Common myeloid progenitor, CD34-positive (primary cell): ENCODE data around the gene VPS8.

Experiments
- CTCF ChIA-PET: fragments of 350-600 bp; sonication (Branson Sonifier 250); formaldehyde crosslinking; loops from one replicate; lab custom pipeline; 2021; ENCODE audit warnings: antibody characterized with exemption; lab: Charles Lee
- POLR2A ChIA-PET: fragments of 350-600 bp; sonication (Branson Sonifier 250); formaldehyde crosslinking; loops from one replicate; lab custom pipeline; 2021; ENCODE audit warnings: antibody characterized with exemption; lab: Charles Lee
- DNase-seq, 3 donors: peaks; one replicate each; pipeline versions ENCODE4 v3.0.0 to v3.0.0-alpha.2; 2013
- H3K27ac ChIP-seq, 2 experiments: 1 replicate in 1 of 2; 2 replicates in 1 of 2; pipeline ENCODE4 v1.7.0; 2013; ENCODE audit warnings: inconsistent platforms in 2 of 2, low read length in 2 of 2, mild to moderate bottlenecking in 2 of 2, low read depth in 1 of 2, moderate library complexity in 1 of 2; ENCODE audit not compliant: severe bottlenecking in 2 of 2, insufficient read depth in 1 of 2, poor library complexity in 1 of 2
- H3K27me3 ChIP-seq, 5 experiments: replicated peaks in 2 of 5; 1 replicate in 3 of 5; 2 replicates in 2 of 5; pipeline versions ENCODE4 v1.6.1 to v1.7.0; 2013; ENCODE audit warnings: low read length in 4 of 5, mild to moderate bottlenecking in 2 of 5, moderate library complexity in 2 of 5, inconsistent platforms in 1 of 5; ENCODE audit not compliant: insufficient read depth in 5 of 5, control insufficient read depth in 4 of 5
- H3K36me3 ChIP-seq, 4 experiments: 1 replicate in 2 of 4; 2 replicates in 2 of 4; pipeline versions ENCODE4 v1.6.1 to v1.7.0; 2013; ENCODE audit warnings: low read length in 3 of 4, control low read depth in 1 of 4, mild to moderate bottlenecking in 1 of 4; ENCODE audit not compliant: control insufficient read depth in 4 of 4, insufficient read depth in 4 of 4
- H3K4me1 ChIP-seq, 4 experiments: 1 replicate in 3 of 4; 2 replicates in 1 of 4; pipeline versions ENCODE4 v1.6.1 to v1.7.1; 2013; ENCODE audit warnings: low read length in 3 of 4, mild to moderate bottlenecking in 3 of 4, control low read depth in 1 of 4, inconsistent platforms in 1 of 4, moderate library complexity in 1 of 4; ENCODE audit not compliant: control insufficient read depth in 4 of 4, insufficient read depth in 4 of 4; ENCODE audit errors: control extremely low read depth in 1 of 4
- H3K4me3 ChIP-seq, 7 experiments: 1 replicate in 4 of 7; 2 replicates in 3 of 7; pipeline versions ENCODE4 v1.5.1 to v1.7.0; 2013; ENCODE audit warnings: mild to moderate bottlenecking in 7 of 7, low read length in 6 of 7, moderate library complexity in 6 of 7, inconsistent platforms in 2 of 7, low read depth in 2 of 7, control low read depth in 1 of 7; ENCODE audit not compliant: insufficient read depth in 4 of 7, control insufficient read depth in 1 of 7; ENCODE audit errors: extremely low read depth in 1 of 7
- H3K9me3 ChIP-seq, 5 experiments: 1 replicate in 4 of 5; 2 replicates in 1 of 5; pipeline versions ENCODE4 v1.6.1 to v1.7.1; 2013; ENCODE audit warnings: low read length in 4 of 5, mild to moderate bottlenecking in 2 of 5, inconsistent platforms in 1 of 5, low read depth in 1 of 5, moderate library complexity in 1 of 5; ENCODE audit not compliant: control insufficient read depth in 4 of 5, insufficient read depth in 2 of 5; ENCODE audit errors: control extremely low read depth in 1 of 5
- WGBS: methylation state at CpG from one replicate; pipeline ENCODE4 v1.1.5; 2013; ENCODE audit not compliant: insufficient coverage; 5-methylcytosine and 5-hydroxymethylcytosine counted together

VPS8 gene

DNA sequence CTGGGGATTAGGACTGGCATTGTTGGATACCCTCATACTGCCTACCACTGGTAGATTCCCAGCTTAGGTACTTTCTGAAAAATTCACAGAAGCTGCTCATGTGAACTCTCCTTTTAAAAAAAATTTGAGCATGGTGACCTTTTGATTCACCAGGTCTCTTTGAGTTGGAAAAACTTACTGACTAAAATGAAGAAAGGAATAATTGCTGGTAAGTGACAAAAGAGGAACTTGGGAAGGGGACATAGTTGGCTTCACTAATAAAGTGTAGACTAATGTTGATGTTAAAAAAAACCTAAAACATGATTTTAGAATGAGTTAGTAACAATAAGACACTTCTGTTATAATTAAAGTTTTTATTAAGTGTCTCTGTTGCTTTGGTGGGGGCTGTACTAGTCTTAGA is 8.6 kb downstream of the VPS8 start:
- H3K36me3 ChIP-seq = peaks cover 0 to 15% (median 5%) of the 10 kb centered on the region in 4 experiments
- H3K27me3 ChIP-seq = no peaks in the 10 kb centered on the region
- no peak overlapping the region for H3K4me3 ChIP-seq
- no peak overlapping the region for H3K27ac ChIP-seq
- ChIA-PET CTCF (interaction anchor here (0.9 to 1.9 kb wide), 4 partner anchors 11 to 43 kb away, joined by 3 to 7 read pairs (median 4); no protein-coding TSS in a partner anchor), POLR2A (no interaction called here)
- no peaks in the 10 kb centered on the region for H3K9me3 ChIP-seq
- DNase-seq = no peak
- peaks cover 0 to 36% (median 12%) of the 10 kb centered on the region in 4 experiments for H3K4me1 ChIP-seq

- H3K27ac ChIP-seq = no peak overlapping the region
- WGBS = 95% methylated on average over 3 of the region's 4 CpGs
- H3K4me1 ChIP-seq = peaks cover 0 to 32% (median 7%) of the 10 kb centered on the region in 4 experiments
- CTCF ChIA-PET = interaction anchor here (0.9 to 1.9 kb wide), 4 partner anchors 11 to 43 kb away, joined by 3 to 7 read pairs (median 4); no protein-coding TSS in a partner anchor
- POLR2A ChIA-PET = no interaction called here
- no peaks in the 10 kb centered on the region for H3K9me3 ChIP-seq
- DNase-seq = peak in 1 of 3 donors; percentile 11
- H3K4me3 ChIP-seq = no peak overlapping the region
- H3K27me3 ChIP-seq = no peaks in the 10 kb centered on the region
- peaks cover 0 to 21% (median 7%) of the 10 kb centered on the region in 4 experiments for H3K36me3 ChIP-seq
These were observed 9.1 kb downstream of the VPS8 start for GRCh38 chr3:184821034-184821433.

GRCh38 chr3:184822081-184822480 is 10.1 kb downstream of the VPS8 start:
- no peaks in the 10 kb centered on the region for H3K9me3 ChIP-seq
- H3K4me1 ChIP-seq = peaks cover 0 to 26% (median 3%) of the 10 kb centered on the region in 4 experiments
- no peak overlapping the region for H3K27ac ChIP-seq
- no peak overlapping the region for H3K4me3 ChIP-seq
- no peak for DNase-seq
- H3K27me3 ChIP-seq = no peaks in the 10 kb centered on the region
- ChIA-PET POLR2A (no interaction called here), CTCF (interaction anchor here (1.4 to 3.4 kb wide), 3 partner anchors 10 to 18 kb away, joined by 5 to 13 read pairs (median 7); no protein-coding TSS in a partner anchor)
- H3K36me3 ChIP-seq = peaks cover 4 to 18% (median 11%) of the 10 kb centered on the region in 4 experiments

DNA sequence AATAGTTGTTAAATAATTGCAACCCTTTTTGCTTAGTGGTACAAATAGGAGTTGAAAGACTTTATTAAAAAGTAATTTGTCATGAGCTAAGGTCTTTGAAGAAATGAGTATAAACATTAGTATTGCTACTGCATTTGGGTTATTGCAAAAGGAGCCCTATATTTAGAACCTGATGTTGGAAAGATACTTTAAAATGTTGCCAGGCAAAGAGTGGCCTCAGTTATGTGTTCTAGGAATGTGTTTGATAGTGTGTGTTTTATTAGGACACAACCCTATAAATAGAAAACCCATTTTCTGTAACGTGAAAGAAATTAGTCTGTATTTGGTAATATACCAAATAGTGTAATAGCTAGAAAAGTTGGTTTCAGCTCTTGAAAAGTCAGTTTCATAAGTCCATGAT is 10.7 kb downstream of the VPS8 start:
- Histone ChIP-seq H3K27ac (no peak overlapping the region), H3K4me1 (peaks cover 0 to 20% (median 1%) of the 10 kb centered on the region in 4 experiments), H3K27me3 (no peaks in the 10 kb centered on the region), H3K4me3 (no peak overlapping the region), H3K9me3 (no peaks in the 10 kb centered on the region), H3K36me3 (peaks cover 5 to 21% (median 12%) of the 10 kb centered on the region in 4 experiments)
- ChIA-PET POLR2A (interaction anchor here (1.0 kb wide), 1 partner anchor 11 kb away, joined by 4 read pairs; the partner anchor contains the start of gene VPS8), CTCF (interaction anchor here (1.1 to 3.4 kb wide), 6 partner anchors 8 to 19 kb away, joined by 4 to 13 read pairs (median 5); partner anchors contain the start of gene VPS8)
- no peak for DNase-seq
- no CpG with 5 or more reads among the region's 1 CpG for WGBS

DNA sequence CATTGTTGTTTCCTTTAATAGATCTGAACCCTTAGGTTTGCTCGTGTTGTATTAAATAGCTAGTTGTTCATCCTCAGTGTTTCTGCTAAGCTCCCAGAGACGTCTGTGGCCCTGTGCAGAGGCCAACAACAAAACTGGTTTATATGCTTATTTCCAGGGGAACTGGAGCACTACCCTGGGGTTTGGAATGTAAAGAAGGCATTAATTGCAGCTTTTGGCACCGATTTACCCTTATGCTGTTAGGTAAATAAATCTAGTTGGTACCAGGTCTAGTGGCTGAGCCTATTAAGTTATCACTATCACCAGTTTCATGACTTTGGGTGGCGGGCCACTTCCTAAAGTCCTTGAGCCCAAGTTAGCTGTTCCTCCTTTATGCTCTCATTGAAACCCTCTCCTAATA is 12.0 kb downstream of the VPS8 start:
- Histone ChIP-seq H3K4me3 (no peak overlapping the region), H3K27me3 (no peaks in the 10 kb centered on the region), H3K27ac (no peak overlapping the region), H3K36me3 (peaks cover 5 to 28% (median 19%) of the 10 kb centered on the region in 4 experiments), H3K4me1 (peaks cover 0 to 14% (median 0%) of the 10 kb centered on the region in 4 experiments), H3K9me3 (no peaks in the 10 kb centered on the region)
- CTCF ChIA-PET = interaction anchor here (0.8 to 3.4 kb wide), 8 partner anchors 9 to 60 kb away, joined by 3 to 13 read pairs (median 4); no protein-coding TSS in a partner anchor
- no peak for DNase-seq
- POLR2A ChIA-PET = no interaction called here
- 100% methylated on average over 2 of the region's 4 CpGs for WGBS

DNA sequence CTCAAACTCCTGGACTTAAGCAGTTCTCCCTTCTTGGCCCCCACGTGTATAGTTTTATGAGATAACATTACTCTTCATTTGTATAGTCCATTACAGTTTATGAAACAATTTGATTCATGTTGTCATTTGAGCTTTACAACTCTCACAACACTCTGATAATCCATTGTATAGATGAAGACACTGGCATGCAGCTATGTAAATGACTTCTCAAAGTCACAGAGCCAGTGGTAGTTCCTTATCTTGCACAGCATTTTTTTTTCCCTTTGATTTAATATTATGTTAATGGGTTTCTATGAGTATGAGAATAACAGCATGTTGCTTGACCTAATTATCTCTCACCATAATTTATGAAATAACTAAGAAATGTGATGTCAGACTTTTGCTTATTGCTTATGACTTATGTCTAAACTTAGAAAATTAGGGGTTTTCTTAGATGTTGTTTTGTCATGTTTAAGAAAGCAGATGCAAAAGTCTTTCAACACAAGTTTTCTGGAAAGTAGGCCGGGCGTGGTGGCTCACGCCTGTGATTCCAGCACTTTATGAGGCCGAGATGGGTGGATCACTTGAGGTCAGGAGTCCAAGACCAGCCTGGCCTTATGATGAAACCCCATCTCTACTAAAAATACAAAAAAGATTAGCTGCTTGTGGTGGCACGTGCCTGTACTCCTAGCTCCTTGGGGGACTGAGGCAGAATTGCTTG is 13.3 kb downstream of the VPS8 start:
- Histone ChIP-seq H3K4me1 (peaks cover 0 to 9% (median 0%) of the 10 kb centered on the region in 4 experiments), H3K27me3 (no peaks in the 10 kb centered on the region), H3K9me3 (no peaks in the 10 kb centered on the region), H3K27ac (no peak overlapping the region), H3K36me3 (peaks cover 5 to 37% (median 19%) of the 10 kb centered on the region in 4 experiments), H3K4me3 (no peak overlapping the region)
- no peak for DNase-seq
- ChIA-PET POLR2A (no interaction called here), CTCF (interaction anchor here (3.4 kb wide), 1 partner anchor 21 kb away, joined by 13 read pairs; no protein-coding TSS in a partner anchor)
- 95% methylated on average over 4 of the region's 6 CpGs for WGBS

GRCh38 chr3:184827572-184827971 is 15.6 kb downstream of the VPS8 start:
- ChIA-PET CTCF (no interaction called here), POLR2A (no interaction called here)
- Histone ChIP-seq H3K27ac (no peak overlapping the region), H3K4me3 (no peak overlapping the region), H3K9me3 (no peaks in the 10 kb centered on the region), H3K36me3 (peaks cover 14 to 49% (median 28%) of the 10 kb centered on the region in 4 experiments), H3K4me1 (no peaks in the 10 kb centered on the region), H3K27me3 (no peaks in the 10 kb centered on the region)
- WGBS = 94% methylated on average over 2 of the region's 2 CpGs
- DNase-seq = peak in 1 of 3 donors; percentile 28
